ENCODE measurements around the gene PRXL2A. TPM values are rescaled to one million over a fixed set of nuclear protein-coding genes. Genes with fewer than 3 reads are reported as not detected.
"Not testable (repeated sequence)": the region's sequence is repeated elsewhere in the genome, so short reads cannot be mapped to it uniquely, and the experiment has no call there.

Gene PRXL2A
- polyA plus RNA-seq, 3 donors, result 0.61 to 4.1 (median 3.4) TPM

DNA sequence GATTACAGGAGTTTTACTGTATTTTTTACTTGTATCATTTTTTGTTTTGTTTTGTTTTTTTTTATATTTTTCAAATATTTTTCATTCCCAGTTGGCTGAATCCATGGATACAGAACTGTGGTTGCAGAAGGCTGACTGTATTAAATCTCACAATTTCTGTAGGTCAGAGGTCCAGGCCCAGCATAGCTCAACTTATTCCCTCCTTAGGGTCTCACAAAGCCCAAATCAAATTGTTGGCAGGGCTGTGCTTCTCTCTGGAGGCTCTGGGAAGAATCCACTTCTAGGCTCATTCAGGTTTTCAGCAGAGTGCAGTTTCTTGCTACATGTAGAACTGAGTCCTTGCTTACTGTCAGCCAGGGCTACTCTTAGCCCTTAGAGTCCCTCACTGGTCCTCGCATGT, 68.3 kb downstream of the PRXL2A start:
- peak overlapping the region in 1 of 2 donors; percentile 78 for H3K27ac ChIP-seq (ENCODE audit: low read depth in 1 of 2, low read length in 2 of 2)
- TF ChIP-seq, protein P1, sequence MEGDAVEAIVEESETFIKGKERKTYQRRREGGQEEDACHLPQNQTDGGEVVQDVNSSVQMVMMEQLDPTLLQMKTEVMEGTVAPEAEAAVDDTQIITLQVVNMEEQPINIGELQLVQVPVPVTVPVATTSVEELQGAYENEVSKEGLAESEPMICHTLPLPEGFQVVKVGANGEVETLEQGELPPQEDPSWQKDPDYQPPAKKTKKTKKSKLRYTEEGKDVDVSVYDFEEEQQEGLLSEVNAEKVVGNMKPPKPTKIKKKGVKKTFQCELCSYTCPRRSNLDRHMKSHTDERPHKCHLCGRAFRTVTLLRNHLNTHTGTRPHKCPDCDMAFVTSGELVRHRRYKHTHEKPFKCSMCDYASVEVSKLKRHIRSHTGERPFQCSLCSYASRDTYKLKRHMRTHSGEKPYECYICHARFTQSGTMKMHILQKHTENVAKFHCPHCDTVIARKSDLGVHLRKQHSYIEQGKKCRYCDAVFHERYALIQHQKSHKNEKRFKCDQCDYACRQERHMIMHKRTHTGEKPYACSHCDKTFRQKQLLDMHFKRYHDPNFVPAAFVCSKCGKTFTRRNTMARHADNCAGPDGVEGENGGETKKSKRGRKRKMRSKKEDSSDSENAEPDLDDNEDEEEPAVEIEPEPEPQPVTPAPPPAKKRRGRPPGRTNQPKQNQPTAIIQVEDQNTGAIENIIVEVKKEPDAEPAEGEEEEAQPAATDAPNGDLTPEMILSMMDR (IDR thresholded peaks at IDR 0.05), result no peak
- peaks cover 12 to 42% of the 10 kb centered on the region in 2 donors for H3K36me3 ChIP-seq (replicated peaks in 1 of 2; ENCODE audit: control insufficient read depth in 1 of 2, insufficient read depth in 2 of 2, low read length in 2 of 2)
- H3K4me1 ChIP-seq (ENCODE audit: control insufficient read depth in 1 of 2, insufficient read depth in 2 of 2, low read length in 2 of 2), result peaks cover 25 to 37% of the 10 kb centered on the region in 2 donors
- no peaks in the 10 kb centered on the region for H3K27me3 ChIP-seq (ENCODE audit: control insufficient read depth in 2 of 2, insufficient read depth in 2 of 2, low read length in 2 of 2)
- Mint-ChIP-seq H3K27ac (peak overlapping the region in 5 of 7 donors; percentile 20 to 71 (median 54)), H3K4me3 (no peak overlapping the region), H3K27me3 (ENCODE audit: low read depth in 3 of 3) (peaks cover 0 to 5% (median 0%) of the 10 kb centered on the region in 3 donors), H3K4me1 (peaks cover 73% of the 10 kb centered on the region), H3K36me3 (peaks cover 60 to 81% of the 10 kb centered on the region in 2 donors), H3K9me3 (peaks cover 0 to 6% (median 0%) of the 10 kb centered on the region in 7 donors)
- H3K4me2 ChIP-seq (replicated peaks; ENCODE audit: extremely low read depth, low read length, poor library complexity, severe bottlenecking), result no peak overlapping the region
- no peak overlapping the region for H2AFZ ChIP-seq (ENCODE audit: insufficient read depth, low read depth, low read length, poor library complexity, severe bottlenecking)
- WGBS (ENCODE audit: insufficient coverage), result 100% methylated on average over 1 of the region's 1 CpG
- no peak for DNase-seq
- H3K9ac ChIP-seq (ENCODE audit: insufficient read depth, low read length, poor library complexity, severe bottlenecking), result no peak overlapping the region
- intact Hi-C loops (cut with micrococcal nuclease), result loop anchor here in 1 of 2 donors (1.0 kb wide), 1 partner anchor 29 kb away; no protein-coding TSS in a partner anchor
- H3K9me3 ChIP-seq (replicated peaks in 1 of 2; ENCODE audit: control insufficient read depth in 1 of 2, insufficient read depth in 1 of 2, low read length in 2 of 2), result no peaks in the 10 kb centered on the region
- peaks cover 86% of the 10 kb centered on the region for H4K20me1 ChIP-seq (ENCODE audit: insufficient read depth, low read length)
- H3K4me3 ChIP-seq (replicated peaks in 1 of 3; ENCODE audit: low read depth in 2 of 3, low read length in 3 of 3), result no peak overlapping the region
- peaks cover 88% of the 10 kb centered on the region for H3K79me2 ChIP-seq (ENCODE audit: insufficient read depth, low read length)

DNA sequence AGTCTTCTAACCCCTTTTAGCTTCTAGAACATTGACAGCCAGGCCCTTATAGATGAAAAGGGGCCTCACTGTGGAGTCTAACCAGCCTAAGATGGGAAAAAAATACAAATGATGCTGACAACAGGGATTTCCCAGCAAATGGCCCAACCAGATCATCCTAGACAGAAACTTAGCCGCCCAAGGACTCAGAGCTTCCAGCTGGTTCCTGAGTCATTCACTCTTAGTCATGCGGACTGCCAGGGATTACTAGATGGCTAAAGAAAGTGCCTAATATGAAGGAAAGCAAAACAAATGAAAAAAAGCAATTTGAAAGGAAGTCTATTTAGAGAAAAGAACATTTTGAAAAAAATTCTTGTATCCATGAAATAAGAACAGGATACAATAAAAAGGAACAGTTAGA, 69.5 kb downstream of the PRXL2A start:
- H3K4me3 ChIP-seq (replicated peaks in 1 of 3; ENCODE audit: low read depth in 2 of 3, low read length in 3 of 3), result no peak overlapping the region
- H3K27ac ChIP-seq (ENCODE audit: low read depth in 1 of 2, low read length in 2 of 2), result peak overlapping the region in 1 of 2 donors; percentile 78
- H3K4me1 ChIP-seq (ENCODE audit: control insufficient read depth in 1 of 2, insufficient read depth in 2 of 2, low read length in 2 of 2), result peaks cover 25 to 47% of the 10 kb centered on the region in 2 donors
- H3K9ac ChIP-seq (ENCODE audit: insufficient read depth, low read length, poor library complexity, severe bottlenecking), result no peak overlapping the region
- H2AFZ ChIP-seq (ENCODE audit: insufficient read depth, low read depth, low read length, poor library complexity, severe bottlenecking), result no peak overlapping the region
- H3K36me3 ChIP-seq (replicated peaks in 1 of 2; ENCODE audit: control insufficient read depth in 1 of 2, insufficient read depth in 2 of 2, low read length in 2 of 2), result peaks cover 9 to 32% of the 10 kb centered on the region in 2 donors
- WGBS (ENCODE audit: insufficient coverage), result no CpG with 5 or more reads among the region's 2 CpGs
- Mint-ChIP-seq H3K9me3 (peaks cover 0 to 6% (median 0%) of the 10 kb centered on the region in 7 donors), H3K27me3 (ENCODE audit: low read depth in 3 of 3) (no peaks in the 10 kb centered on the region), H3K27ac (peak overlapping the region in 5 of 7 donors; percentile 20 to 64 (median 51)), H3K4me1 (peaks cover 69% of the 10 kb centered on the region), H3K4me3 (no peak overlapping the region), H3K36me3 (peaks cover 52 to 78% of the 10 kb centered on the region in 2 donors)
- TF ChIP-seq, protein P1 (IDR thresholded peaks at IDR 0.05), result no peak
- no peak overlapping the region for H3K4me2 ChIP-seq (replicated peaks; ENCODE audit: extremely low read depth, low read length, poor library complexity, severe bottlenecking)
- intact Hi-C loops (cut with micrococcal nuclease), result loop anchor here in 1 of 2 donors (1.0 kb wide), 1 partner anchor 31 kb away; no protein-coding TSS in a partner anchor
- H3K79me2 ChIP-seq (ENCODE audit: insufficient read depth, low read length), result peaks cover 88% of the 10 kb centered on the region
- DNase-seq, result peak in 2 of 3 donors; percentile 64 to 88
- H3K27me3 ChIP-seq (ENCODE audit: control insufficient read depth in 2 of 2, insufficient read depth in 2 of 2, low read length in 2 of 2), result no peaks in the 10 kb centered on the region
- peaks cover 86% of the 10 kb centered on the region for H4K20me1 ChIP-seq (ENCODE audit: insufficient read depth, low read length)
- no peaks in the 10 kb centered on the region for H3K9me3 ChIP-seq (replicated peaks in 1 of 2; ENCODE audit: control insufficient read depth in 1 of 2, insufficient read depth in 1 of 2, low read length in 2 of 2)

DNA sequence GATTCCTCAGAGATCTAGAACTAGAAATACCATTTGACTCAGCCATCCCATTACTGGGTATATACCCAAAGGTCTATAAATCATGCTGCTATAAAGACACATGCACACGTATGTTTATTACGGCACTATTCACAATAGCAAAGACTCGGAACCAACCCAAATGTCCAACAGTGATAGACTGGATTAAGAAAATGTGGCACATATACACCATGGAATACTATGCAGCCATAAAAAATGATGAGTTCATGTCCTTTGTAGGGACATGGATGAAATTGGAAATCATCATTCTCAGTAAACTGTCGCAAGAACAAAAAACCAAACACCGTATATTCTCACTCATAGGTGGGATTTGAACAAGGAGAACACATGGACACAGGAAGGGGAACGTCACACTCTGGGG, 72.0 kb downstream of the PRXL2A start:
- H3K4me3 ChIP-seq (replicated peaks in 1 of 3; ENCODE audit: low read depth in 2 of 3, low read length in 3 of 3); intact Hi-C loops (cut with micrococcal nuclease); H3K4me2 ChIP-seq (replicated peaks; ENCODE audit: extremely low read depth, low read length, poor library complexity, severe bottlenecking); H3K4me3 Mint-ChIP-seq; H3K9me3 Mint-ChIP-seq; H3K27ac ChIP-seq (ENCODE audit: low read depth in 1 of 2, low read length in 2 of 2); H2AFZ ChIP-seq (ENCODE audit: insufficient read depth, low read depth, low read length, poor library complexity, severe bottlenecking); H3K27me3 ChIP-seq (ENCODE audit: control insufficient read depth in 2 of 2, insufficient read depth in 2 of 2, low read length in 2 of 2); H3K27me3 Mint-ChIP-seq (ENCODE audit: low read depth in 3 of 3); DNase-seq; H3K9ac ChIP-seq (ENCODE audit: insufficient read depth, low read length, poor library complexity, severe bottlenecking); H3K9me3 ChIP-seq (replicated peaks in 1 of 2; ENCODE audit: control insufficient read depth in 1 of 2, insufficient read depth in 1 of 2, low read length in 2 of 2): not testable (repeated sequence)
- peaks cover 2 to 32% of the 10 kb centered on the region in 2 donors for H3K36me3 ChIP-seq (replicated peaks in 1 of 2; ENCODE audit: control insufficient read depth in 1 of 2, insufficient read depth in 2 of 2, low read length in 2 of 2)
- Mint-ChIP-seq H3K27ac (peak overlapping the region in 4 of 7 donors; percentile 43 to 71 (median 50)), H3K36me3 (peaks cover 43 to 71% of the 10 kb centered on the region in 2 donors), H3K4me1 (peaks cover 70% of the 10 kb centered on the region)
- H3K4me1 ChIP-seq (ENCODE audit: control insufficient read depth in 1 of 2, insufficient read depth in 2 of 2, low read length in 2 of 2), result peaks cover 33 to 53% of the 10 kb centered on the region in 2 donors
- peaks cover 88% of the 10 kb centered on the region for H3K79me2 ChIP-seq (ENCODE audit: insufficient read depth, low read length)
- whole genome bisulfite sequencing (ENCODE audit: insufficient coverage), result no CpG with 5 or more reads among the region's 6 CpGs
- H4K20me1 ChIP-seq (ENCODE audit: insufficient read depth, low read length), result peaks cover 85% of the 10 kb centered on the region
